Measurements from ENCODE around the gene LRCH4.

Gene LRCH4

GRCh38 chr7:100582041-100582579 lies 3.8 kb downstream of the LRCH4 start:
- DNase-seq (ENCODE audit: low spot score) = no peak

GRCh38 chr7:100580466-100581283 lies 5.3 kb downstream of the LRCH4 start:
- no peak for DNase-seq (ENCODE audit: low spot score)

GRCh38 chr7:100578246-100579183 lies 7.4 kb downstream of the LRCH4 start:
- no peak for DNase-seq (ENCODE audit: low spot score)

- no peak for DNase-seq (ENCODE audit: low spot score)
Measured at GRCh38 chr7:100577507-100577906, 8.4 kb downstream of the LRCH4 start.

GRCh38 chr7:100577103-100577502 lies 8.8 kb downstream of the LRCH4 start:
- no peak for DNase-seq (ENCODE audit: low spot score)

GRCh38 chr7:100576384-100576993 lies 9.4 kb downstream of the LRCH4 start:
- DNase-seq (ENCODE audit: low spot score) = no peak

GRCh38 chr7:100575746-100576383 lies 10.1 kb downstream of the LRCH4 start:
- no peak for DNase-seq (ENCODE audit: low spot score)

GRCh38 chr7:100575206-100575631 lies 10.7 kb downstream of the LRCH4 start:
- DNase-seq (ENCODE audit: low spot score) = no peak

GRCh38 chr7:100574362-100575205 lies 11.3 kb downstream of the LRCH4 start:
- DNase-seq (ENCODE audit: low spot score) = no peak

GRCh38 chr7:100573691-100574361 lies 12.1 kb downstream of the LRCH4 start, which contains the start of gene SAP25:
TSS of gene SAP25 (minus strand) at chr7:100573900. CDS start at chr7:100573742, 158 bp downstream.
- DNase-seq (ENCODE audit: low spot score) = no peak

GRCh38 chr7:100572949-100573675 lies 12.8 kb downstream of the LRCH4 start:
- no peak for DNase-seq (ENCODE audit: low spot score)

- DNase-seq (ENCODE audit: low spot score) = no peak
Measured at GRCh38 chr7:100572281-100572948, 13.5 kb downstream of the LRCH4 start.

GRCh38 chr7:100571829-100572116 lies 14.2 kb downstream of the LRCH4 start:
- no peak for DNase-seq (ENCODE audit: low spot score)

- no peak for DNase-seq (ENCODE audit: low spot score)
Measured at GRCh38 chr7:100570954-100571828, 14.7 kb downstream of the LRCH4 start.

- peak; percentile 30 for DNase-seq (ENCODE audit: low spot score)
Measured at GRCh38 chr7:100568896-100569844, 16.8 kb downstream of the LRCH4 start.

GRCh38 chr7:100568176-100568895 lies 17.6 kb downstream of the LRCH4 start:
- DNase-seq (ENCODE audit: low spot score) = no peak

All from GM03348 (cell line).